ENCODE results near the gene OR2H1.

The OR2H1 gene

GRCh38 chr6:29489286-29489685, 32.3 kb downstream of the OR2H1 start:
- Histone ChIP-seq H3K36me3 (ENCODE audit: control insufficient read depth in 1 of 2, insufficient read depth in 2 of 2, low read depth in 1 of 2, low read length in 2 of 2) (no peaks in the 10 kb centered on the region), H4K91ac (ENCODE audit: low read length) (no peak overlapping the region), H3K9me3 (ENCODE audit: control insufficient read depth, low read length) (no peaks in the 10 kb centered on the region), H2BK120ac (ENCODE audit: low read depth, low read length) (no peak overlapping the region), H3K4me2 (ENCODE audit: low read length, poor library complexity, severe bottlenecking) (no peak overlapping the region), H3K14ac (ENCODE audit: low read length in 2 of 2) (no peak overlapping the region), H3K18ac (ENCODE audit: low read depth in 1 of 2, low read length in 2 of 2) (no peak overlapping the region), H3K27ac (ENCODE audit: low read length, poor library complexity, severe bottlenecking) (no peak overlapping the region), H3K23ac (ENCODE audit: low read length in 2 of 2) (no peak overlapping the region), H4K8ac (ENCODE audit: low read length) (no peak overlapping the region), H3K79me1 (replicated peaks; ENCODE audit: low read length, poor library complexity, severe bottlenecking) (no peaks in the 10 kb centered on the region), H3K4ac (ENCODE audit: low read depth in 1 of 2, low read length in 2 of 2) (no peak overlapping the region), H3K27me3 (ENCODE audit: control insufficient read depth in 1 of 2, insufficient read depth in 1 of 2, low read length in 2 of 2) (no peaks in the 10 kb centered on the region), H2BK5ac (ENCODE audit: low read depth, low read length, poor library complexity, severe bottlenecking) (no peak overlapping the region), H2AFZ (ENCODE audit: low read depth, low read length) (no peak overlapping the region), H3K4me3 (ENCODE audit: insufficient read depth in 1 of 2, low read depth in 1 of 2, low read length in 2 of 2) (no peak overlapping the region), H2AK5ac (ENCODE audit: low read length, severe bottlenecking) (no peak overlapping the region), H3K4me1 (ENCODE audit: control insufficient read depth, insufficient read depth, low read depth, low read length) (no peaks in the 10 kb centered on the region), H3K9ac (ENCODE audit: low read length) (no peak overlapping the region), H2BK15ac (ENCODE audit: low read depth, poor library complexity, severe bottlenecking) (no peak overlapping the region), H2BK12ac (ENCODE audit: low read length in 2 of 2) (no peak overlapping the region)
- WGBS, result 90% methylated on average over 6 of the region's 8 CpGs
- DNase-seq, result no peak

- no peak overlapping the region for H2BK15ac ChIP-seq (ENCODE audit: low read depth, poor library complexity, severe bottlenecking)
- no peak overlapping the region for H2AK5ac ChIP-seq (ENCODE audit: low read length, severe bottlenecking)
- no peak overlapping the region for H2BK12ac ChIP-seq (ENCODE audit: low read length in 2 of 2)
- DNase-seq, result no peak
- no peaks in the 10 kb centered on the region for H3K27me3 ChIP-seq (ENCODE audit: control insufficient read depth in 1 of 2, insufficient read depth in 1 of 2, low read length in 2 of 2)
- no peaks in the 10 kb centered on the region for H3K4me1 ChIP-seq (ENCODE audit: control insufficient read depth, insufficient read depth, low read depth, low read length)
- H4K91ac ChIP-seq (ENCODE audit: low read length), result no peak overlapping the region
- no peak overlapping the region for H2BK5ac ChIP-seq (ENCODE audit: low read depth, low read length, poor library complexity, severe bottlenecking)
- no peak overlapping the region for H4K8ac ChIP-seq (ENCODE audit: low read length)
- H3K9ac ChIP-seq (ENCODE audit: low read length), result no peak overlapping the region
- no peak overlapping the region for H3K4me2 ChIP-seq (ENCODE audit: low read length, poor library complexity, severe bottlenecking)
- H3K14ac ChIP-seq (ENCODE audit: low read length in 2 of 2), result no peak overlapping the region
- H3K4me3 ChIP-seq (ENCODE audit: insufficient read depth in 1 of 2, low read depth in 1 of 2, low read length in 2 of 2), result no peak overlapping the region
- H3K23ac ChIP-seq (ENCODE audit: low read length in 2 of 2), result no peak overlapping the region
- no peak overlapping the region for H2BK120ac ChIP-seq (ENCODE audit: low read depth, low read length)
- no peak overlapping the region for H2AFZ ChIP-seq (ENCODE audit: low read depth, low read length)
- 91% methylated on average over 2 of the region's 3 CpGs for WGBS
- no peak overlapping the region for H3K4ac ChIP-seq (ENCODE audit: low read depth in 1 of 2, low read length in 2 of 2)
- H3K18ac ChIP-seq (ENCODE audit: low read depth in 1 of 2, low read length in 2 of 2), result no peak overlapping the region
- H3K9me3 ChIP-seq (ENCODE audit: control insufficient read depth, low read length), result no peaks in the 10 kb centered on the region
- no peaks in the 10 kb centered on the region for H3K36me3 ChIP-seq (ENCODE audit: control insufficient read depth in 1 of 2, insufficient read depth in 2 of 2, low read depth in 1 of 2, low read length in 2 of 2)
- H3K79me1 ChIP-seq (replicated peaks; ENCODE audit: low read length, poor library complexity, severe bottlenecking), result no peaks in the 10 kb centered on the region
- H3K27ac ChIP-seq (ENCODE audit: low read length, poor library complexity, severe bottlenecking), result no peak overlapping the region
These were observed 33.1 kb downstream of the OR2H1 start for GRCh38 chr6:29490055-29490454.

GRCh38 chr6:29490552-29490951, 33.6 kb downstream of the OR2H1 start:
- 58% methylated on average over 2 of the region's 2 CpGs for WGBS
- Histone ChIP-seq H3K36me3 (ENCODE audit: control insufficient read depth in 1 of 2, insufficient read depth in 2 of 2, low read depth in 1 of 2, low read length in 2 of 2) (no peaks in the 10 kb centered on the region), H3K79me1 (replicated peaks; ENCODE audit: low read length, poor library complexity, severe bottlenecking) (no peaks in the 10 kb centered on the region)

GRCh38 chr6:29491574-29491973, 34.6 kb downstream of the OR2H1 start:
- H3K9ac ChIP-seq (ENCODE audit: low read length), result no peak overlapping the region
- 50% methylated on average over 3 of the region's 4 CpGs for WGBS
- no peak overlapping the region for H3K4me2 ChIP-seq (ENCODE audit: low read length, poor library complexity, severe bottlenecking)
- H3K9me3 ChIP-seq (ENCODE audit: control insufficient read depth, low read length), result no peaks in the 10 kb centered on the region
- H2AFZ ChIP-seq (ENCODE audit: low read depth, low read length), result no peak overlapping the region
- H2AK5ac ChIP-seq (ENCODE audit: low read length, severe bottlenecking), result no peak overlapping the region
- no peak overlapping the region for H4K8ac ChIP-seq (ENCODE audit: low read length)
- DNase-seq, result no peak
- no peak overlapping the region for H3K18ac ChIP-seq (ENCODE audit: low read depth in 1 of 2, low read length in 2 of 2)
- no peak overlapping the region for H2BK120ac ChIP-seq (ENCODE audit: low read depth, low read length)
- H3K27me3 ChIP-seq (ENCODE audit: control insufficient read depth in 1 of 2, insufficient read depth in 1 of 2, low read length in 2 of 2), result no peaks in the 10 kb centered on the region
- H3K14ac ChIP-seq (ENCODE audit: low read length in 2 of 2), result no peak overlapping the region
- no peak overlapping the region for H3K27ac ChIP-seq (ENCODE audit: low read length, poor library complexity, severe bottlenecking)
- H3K79me1 ChIP-seq (replicated peaks; ENCODE audit: low read length, poor library complexity, severe bottlenecking), result no peaks in the 10 kb centered on the region
- H4K91ac ChIP-seq (ENCODE audit: low read length), result no peak overlapping the region
- no peaks in the 10 kb centered on the region for H3K4me1 ChIP-seq (ENCODE audit: control insufficient read depth, insufficient read depth, low read depth, low read length)
- H2BK5ac ChIP-seq (ENCODE audit: low read depth, low read length, poor library complexity, severe bottlenecking), result no peak overlapping the region
- H2BK12ac ChIP-seq (ENCODE audit: low read length in 2 of 2), result no peak overlapping the region
- no peaks in the 10 kb centered on the region for H3K36me3 ChIP-seq (ENCODE audit: control insufficient read depth in 1 of 2, insufficient read depth in 2 of 2, low read depth in 1 of 2, low read length in 2 of 2)
- H3K4me3 ChIP-seq (ENCODE audit: insufficient read depth in 1 of 2, low read depth in 1 of 2, low read length in 2 of 2), result no peak overlapping the region
- H3K4ac ChIP-seq (ENCODE audit: low read depth in 1 of 2, low read length in 2 of 2), result no peak overlapping the region
- no peak overlapping the region for H2BK15ac ChIP-seq (ENCODE audit: low read depth, poor library complexity, severe bottlenecking)
- no peak overlapping the region for H3K23ac ChIP-seq (ENCODE audit: low read length in 2 of 2)

More at GRCh38 chr6:29490552-29490951, 33.6 kb downstream of the OR2H1 start:
- Histone ChIP-seq H3K27ac (ENCODE audit: low read length, poor library complexity, severe bottlenecking) (no peak overlapping the region), H3K14ac (ENCODE audit: low read length in 2 of 2) (no peak overlapping the region), H4K8ac (ENCODE audit: low read length) (no peak overlapping the region), H2BK120ac (ENCODE audit: low read depth, low read length) (no peak overlapping the region), H2BK12ac (ENCODE audit: low read length in 2 of 2) (no peak overlapping the region), H2BK5ac (ENCODE audit: low read depth, low read length, poor library complexity, severe bottlenecking) (no peak overlapping the region), H3K4me2 (ENCODE audit: low read length, poor library complexity, severe bottlenecking) (no peak overlapping the region), H3K27me3 (ENCODE audit: control insufficient read depth in 1 of 2, insufficient read depth in 1 of 2, low read length in 2 of 2) (no peaks in the 10 kb centered on the region), H4K91ac (ENCODE audit: low read length) (no peak overlapping the region), H3K18ac (ENCODE audit: low read depth in 1 of 2, low read length in 2 of 2) (no peak overlapping the region), H3K9me3 (ENCODE audit: control insufficient read depth, low read length) (no peaks in the 10 kb centered on the region), H3K4me1 (ENCODE audit: control insufficient read depth, insufficient read depth, low read depth, low read length) (no peaks in the 10 kb centered on the region), H3K4ac (ENCODE audit: low read depth in 1 of 2, low read length in 2 of 2) (no peak overlapping the region), H3K23ac (ENCODE audit: low read length in 2 of 2) (no peak overlapping the region), H3K9ac (ENCODE audit: low read length) (no peak overlapping the region), H2AK5ac (ENCODE audit: low read length, severe bottlenecking) (no peak overlapping the region), H3K4me3 (ENCODE audit: insufficient read depth in 1 of 2, low read depth in 1 of 2, low read length in 2 of 2) (no peak overlapping the region), H2AFZ (ENCODE audit: low read depth, low read length) (no peak overlapping the region), H2BK15ac (ENCODE audit: low read depth, poor library complexity, severe bottlenecking) (no peak overlapping the region)
- DNase-seq, result no peak

Data from mesenchymal stem cell (in vitro differentiated cells and primary cell).